ENCODE data around the gene EFNA5. TPM values are rescaled to one million over a fixed set of nuclear protein-coding genes. Genes with fewer than 3 reads are reported as not detected.

Gene EFNA5
- total RNA-seq, 1 donor from 2014 or later = 27.9 TPM

GRCh38 chr5:107640568-107640967 is 30.2 kb downstream of the EFNA5 start:
- no peak for DNase-seq (ENCODE audit: low spot score)

GRCh38 chr5:107639990-107640389 is 30.7 kb downstream of the EFNA5 start:
- no peak for DNase-seq (ENCODE audit: low spot score)

GRCh38 chr5:107636555-107636954 is 34.2 kb downstream of the EFNA5 start:
- DNase-seq (ENCODE audit: low spot score) = no peak

- no peak for DNase-seq (ENCODE audit: low spot score)
Observed at GRCh38 chr5:107636068-107636467, 34.7 kb downstream of the EFNA5 start.

- DNase-seq (ENCODE audit: low spot score) = no peak
Observed at GRCh38 chr5:107634981-107635848, 35.5 kb downstream of the EFNA5 start.

- no peak for DNase-seq (ENCODE audit: low spot score)
Observed at GRCh38 chr5:107633171-107633901, 37.4 kb downstream of the EFNA5 start.

GRCh38 chr5:107631805-107632362 is 38.9 kb downstream of the EFNA5 start:
- no peak for DNase-seq (ENCODE audit: low spot score)

GRCh38 chr5:107630184-107630583 is 40.6 kb downstream of the EFNA5 start:
- DNase-seq (ENCODE audit: low spot score) = no peak

- no peak for DNase-seq (ENCODE audit: low spot score)
Observed at GRCh38 chr5:107624235-107624634, 46.5 kb downstream of the EFNA5 start.

- DNase-seq (ENCODE audit: low spot score) = no peak
Observed at GRCh38 chr5:107621089-107621488, 49.6 kb downstream of the EFNA5 start.

GRCh38 chr5:107619781-107620180 is 51.0 kb downstream of the EFNA5 start:
- DNase-seq (ENCODE audit: low spot score) = no peak

GRCh38 chr5:107618242-107618641 is 52.5 kb downstream of the EFNA5 start:
- no peak for DNase-seq (ENCODE audit: low spot score)

GRCh38 chr5:107617052-107617451 is 53.7 kb downstream of the EFNA5 start:
- no peak for DNase-seq (ENCODE audit: low spot score)

- DNase-seq (ENCODE audit: low spot score) = no peak
Observed at GRCh38 chr5:107616213-107616612, 54.5 kb downstream of the EFNA5 start.

- no peak for DNase-seq (ENCODE audit: low spot score)
Observed at GRCh38 chr5:107615299-107615817, 55.4 kb downstream of the EFNA5 start.

- DNase-seq (ENCODE audit: low spot score) = no peak
Observed at GRCh38 chr5:107612541-107612940, 58.2 kb downstream of the EFNA5 start.

- no peak for DNase-seq (ENCODE audit: low spot score)
Observed at GRCh38 chr5:107610798-107611197, 59.9 kb downstream of the EFNA5 start.

- DNase-seq (ENCODE audit: low spot score) = no peak
Observed at GRCh38 chr5:107607671-107608345, 62.9 kb downstream of the EFNA5 start.

- DNase-seq (ENCODE audit: low spot score) = no peak
Observed at GRCh38 chr5:107607196-107607595, 63.5 kb downstream of the EFNA5 start.

- no peak for DNase-seq (ENCODE audit: low spot score)
Observed at GRCh38 chr5:107605596-107606125, 65.1 kb downstream of the EFNA5 start.

- no peak for DNase-seq (ENCODE audit: low spot score)
Observed at GRCh38 chr5:107604990-107605389, 65.7 kb downstream of the EFNA5 start.

All from mucosa of gallbladder (tissue), 1 donor.